Lung (tissue), 12 donors: ENCODE results near the gene KIF1B. TPM values are rescaled to one million over a fixed set of nuclear protein-coding genes. Genes with fewer than 3 reads are reported as not detected.

Experiments
- ATAC-seq: fragments of 200-7000 bp; cut with Tn5 transposase; one replicate; pipeline ENCODE4 v1.9.1; 2020; ENCODE audit warnings: moderate number of reproducible peaks; ENCODE audit not compliant: insufficient read depth, low FRiP score
- DNase-seq, 3 donors: peaks; one replicate each; pipeline ENCODE4 v3.0.0-alpha.2; 2013 to 2017
- H3K27ac ChIP-seq, 2 donors: one replicate each; pipeline ENCODE4 v1.5.1; 2013; ENCODE audit warnings: mild to moderate bottlenecking in 2 of 2, moderate library complexity in 2 of 2, control low read depth in 1 of 2, inconsistent platforms in 1 of 2, low read depth in 1 of 2, low read length in 1 of 2
- H3K27me3 ChIP-seq, 3 donors: one replicate each; pipeline ENCODE4 v1.5.1; 2013; ENCODE audit warnings: low read length in 2 of 3; ENCODE audit not compliant: control insufficient read depth in 3 of 3, insufficient read depth in 3 of 3
- H3K36me3 ChIP-seq, 4 donors: one replicate each; pipeline ENCODE4 v1.5.1; 2013; ENCODE audit warnings: low read length in 4 of 4, mild to moderate bottlenecking in 1 of 4, moderate library complexity in 1 of 4; ENCODE audit not compliant: control insufficient read depth in 4 of 4, insufficient read depth in 4 of 4
- H3K4me1 ChIP-seq, 5 donors: one replicate each; pipeline ENCODE4 v1.5.1; 2013; ENCODE audit warnings: low read length in 5 of 5, mild to moderate bottlenecking in 2 of 5, moderate library complexity in 1 of 5; ENCODE audit not compliant: control insufficient read depth in 5 of 5, insufficient read depth in 5 of 5
- H3K4me3 ChIP-seq: one replicate; pipeline ENCODE4 v1.5.1; 2013; ENCODE audit warnings: mild to moderate bottlenecking, control low read depth, moderate library complexity
- H3K9ac ChIP-seq, 2 donors: one replicate each; pipeline ENCODE4 v1.5.1; 2013; ENCODE audit warnings: low read length in 2 of 2, control low read depth in 1 of 2; ENCODE audit not compliant: insufficient read depth in 1 of 2
- H3K9me3 ChIP-seq, 4 donors: one replicate each; pipeline ENCODE4 v1.5.1; 2013; ENCODE audit warnings: low read length in 3 of 4, mild to moderate bottlenecking in 1 of 4, moderate library complexity in 1 of 4; ENCODE audit not compliant: control insufficient read depth in 4 of 4, insufficient read depth in 3 of 4
- WGBS, 2 donors: extraction: QIAGEN DNeasy Blood & Tissue Kit; methylation state at CpG; one replicate each; pipeline ENCODE4 v1.1.7; 2013; 5-methylcytosine and 5-hydroxymethylcytosine counted together
- polyA plus RNA-seq, 2 donors: library from polyadenylated mRNA; stranded (reverse); fragments of 200-250 nt; gene quantifications; one replicate each; pipeline ENCODE4 v1.2.1, GENCODE V29; 2013
- total RNA-seq, 2 donors: library from RNA; depleted of rRNA in 1 of 2; stranded (reverse); fragments of >200 nt in 1 of 2; gene quantifications; one replicate each; pipeline ENCODE4 v1.2.1, GENCODE V29; 2014 to 2021
- TF ChIP-seq, protein P1 (sequence below): IDR thresholded peaks from 2 replicates; pipeline ENCODE4 v1.5.1; 2012; ENCODE audit warnings: mild to moderate bottlenecking; ENCODE audit errors: control extremely low read depth, extremely low read depth
- donor health status: control.
- donor health status: control.
- donor health status: Bipolar disorder and iron deficiency.
- donor health status: healthy.
- donor health status: DM: yes; HTN: yes; CAD: no.

KIF1B gene
- total and polyA plus RNA-seq, 4 donors, result 9.7 to 64.0 (median 24.4) TPM

DNA sequence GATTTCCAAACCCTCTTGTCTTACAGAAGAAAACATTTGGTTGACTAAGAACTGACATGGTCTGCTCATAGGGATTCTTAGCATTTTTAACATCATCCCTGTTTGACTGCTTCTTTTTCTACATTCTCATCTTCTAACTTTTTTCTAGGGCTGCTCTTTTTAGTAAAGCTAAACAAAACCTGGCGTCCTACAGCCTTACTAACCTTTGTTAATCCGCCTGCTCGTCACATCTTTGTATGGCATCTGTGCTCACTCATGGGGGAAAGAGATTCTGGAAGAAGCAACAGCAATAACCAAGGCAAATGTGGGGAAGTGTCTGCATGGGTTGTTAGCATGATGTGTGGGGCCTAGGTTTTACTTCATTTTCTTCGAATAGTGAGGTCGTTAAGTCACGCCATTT is 92.0 kb downstream of the KIF1B start:
- 96 to 98% methylated on average over 6 of the region's 6 CpGs for WGBS, 2 donors
- TF ChIP-seq, protein P1, sequence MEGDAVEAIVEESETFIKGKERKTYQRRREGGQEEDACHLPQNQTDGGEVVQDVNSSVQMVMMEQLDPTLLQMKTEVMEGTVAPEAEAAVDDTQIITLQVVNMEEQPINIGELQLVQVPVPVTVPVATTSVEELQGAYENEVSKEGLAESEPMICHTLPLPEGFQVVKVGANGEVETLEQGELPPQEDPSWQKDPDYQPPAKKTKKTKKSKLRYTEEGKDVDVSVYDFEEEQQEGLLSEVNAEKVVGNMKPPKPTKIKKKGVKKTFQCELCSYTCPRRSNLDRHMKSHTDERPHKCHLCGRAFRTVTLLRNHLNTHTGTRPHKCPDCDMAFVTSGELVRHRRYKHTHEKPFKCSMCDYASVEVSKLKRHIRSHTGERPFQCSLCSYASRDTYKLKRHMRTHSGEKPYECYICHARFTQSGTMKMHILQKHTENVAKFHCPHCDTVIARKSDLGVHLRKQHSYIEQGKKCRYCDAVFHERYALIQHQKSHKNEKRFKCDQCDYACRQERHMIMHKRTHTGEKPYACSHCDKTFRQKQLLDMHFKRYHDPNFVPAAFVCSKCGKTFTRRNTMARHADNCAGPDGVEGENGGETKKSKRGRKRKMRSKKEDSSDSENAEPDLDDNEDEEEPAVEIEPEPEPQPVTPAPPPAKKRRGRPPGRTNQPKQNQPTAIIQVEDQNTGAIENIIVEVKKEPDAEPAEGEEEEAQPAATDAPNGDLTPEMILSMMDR, result no peak
- peaks cover 0 to 6% (median 0%) of the 10 kb centered on the region in 5 donors for H3K4me1 ChIP-seq
- ATAC-seq (no peak), DNase-seq (no peak)
- H3K4me3 ChIP-seq, result no peak overlapping the region
- H3K9ac ChIP-seq, result no peak overlapping the region
- no peak overlapping the region for H3K27ac ChIP-seq
- no peaks in the 10 kb centered on the region for H3K27me3 ChIP-seq
- H3K36me3 ChIP-seq, result peaks cover 16 to 21% (median 20%) of the 10 kb centered on the region in 4 donors
- H3K9me3 ChIP-seq, result no peaks in the 10 kb centered on the region

DNA sequence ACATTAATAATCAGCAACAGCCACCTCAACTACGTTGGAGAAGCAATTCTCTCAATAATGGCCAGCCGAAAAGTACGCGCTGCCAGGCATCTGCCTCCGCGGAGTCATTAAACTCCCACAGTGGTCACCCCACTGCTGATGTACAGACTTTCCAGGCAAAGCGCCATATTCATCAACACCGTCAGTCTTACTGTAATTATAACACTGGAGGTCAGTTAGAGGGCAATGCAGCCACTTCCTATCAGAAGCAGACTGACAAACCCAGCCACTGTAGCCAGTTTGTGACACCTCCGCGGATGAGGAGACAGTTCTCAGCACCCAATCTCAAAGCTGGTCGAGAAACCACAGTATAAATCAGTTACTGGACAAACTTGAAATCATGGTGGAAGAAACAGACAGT is 93.9 kb downstream of the KIF1B start:
- Histone ChIP-seq H3K36me3 (peaks cover 15 to 21% (median 17%) of the 10 kb centered on the region in 4 donors), H3K27me3 (no peaks in the 10 kb centered on the region), H3K4me1 (peaks cover 0 to 3% (median 0%) of the 10 kb centered on the region in 5 donors), H3K27ac (no peak overlapping the region), H3K9ac (no peak overlapping the region), H3K9me3 (no peaks in the 10 kb centered on the region), H3K4me3 (no peak overlapping the region)
- ATAC-seq (no peak), DNase-seq (no peak)
- TF ChIP-seq, protein P1, result no peak
- 92 to 95% methylated on average over 11 of the region's 11 CpGs for WGBS, 2 donors

DNA sequence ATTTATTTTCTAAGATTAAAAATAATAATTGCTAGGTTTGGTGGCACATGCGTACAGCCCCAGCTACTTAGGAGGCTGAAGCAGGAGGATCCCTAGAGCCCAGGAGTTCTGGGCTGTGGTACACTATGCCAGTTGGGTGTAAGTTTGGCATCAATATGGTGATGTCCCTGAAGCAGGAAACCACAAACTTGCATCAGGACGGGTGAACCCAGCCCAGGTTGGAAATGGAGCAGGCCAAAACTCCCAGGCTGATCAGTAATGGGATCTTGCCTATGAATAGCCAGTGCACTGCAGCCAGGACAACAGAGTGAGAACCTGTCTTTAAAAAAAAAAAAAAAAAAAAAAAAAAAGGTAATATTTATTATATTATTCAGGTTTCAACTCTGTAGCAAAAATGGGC is 96.1 kb downstream of the KIF1B start:
- H3K27ac ChIP-seq, result no peak overlapping the region
- 67 to 68% methylated on average over 2 of the region's 2 CpGs for WGBS, 2 donors
- DNase-seq, result no peak
- H3K36me3 ChIP-seq, result peaks cover 15 to 22% (median 17%) of the 10 kb centered on the region in 4 donors
- H3K9ac ChIP-seq, result no peak overlapping the region
- H3K9me3 ChIP-seq, result no peaks in the 10 kb centered on the region
- H3K27me3 ChIP-seq, result no peaks in the 10 kb centered on the region
- TF ChIP-seq, protein P1, result no peak
- H3K4me3 ChIP-seq, result no peak overlapping the region
- H3K4me1 ChIP-seq, result peaks cover 0 to 14% (median 0%) of the 10 kb centered on the region in 5 donors
- ATAC-seq, result no peak

DNA sequence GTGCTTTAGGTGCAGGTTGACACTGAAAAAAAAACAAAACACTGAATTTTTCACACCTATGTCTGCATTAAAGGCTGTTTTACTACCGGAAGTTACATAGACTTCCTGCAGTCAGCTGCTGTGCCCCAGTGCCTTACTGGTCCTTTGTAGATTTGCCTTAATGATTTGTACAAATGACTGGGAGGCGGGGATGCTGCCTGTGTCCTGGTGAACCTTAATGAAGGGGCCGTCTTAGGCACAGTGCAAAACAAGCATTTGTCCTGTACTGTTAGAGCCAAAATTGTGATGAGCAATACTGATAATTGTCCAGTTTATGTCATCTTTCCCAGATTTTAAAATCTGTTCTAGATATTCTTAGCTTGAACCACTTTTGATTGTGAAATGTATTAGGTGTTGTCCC is 97.6 kb downstream of the KIF1B start:
- H3K4me3 ChIP-seq, result no peak overlapping the region
- H3K27me3 ChIP-seq, result no peaks in the 10 kb centered on the region
- ATAC-seq (no peak), DNase-seq (no peak)
- 76 to 79% methylated on average over 3 of the region's 3 CpGs for WGBS, 2 donors
- peaks cover 0 to 14% (median 0%) of the 10 kb centered on the region in 5 donors for H3K4me1 ChIP-seq
- H3K27ac ChIP-seq, result no peak overlapping the region
- H3K9me3 ChIP-seq, result no peaks in the 10 kb centered on the region
- TF ChIP-seq, protein P1, result no peak
- peaks cover 14 to 20% (median 19%) of the 10 kb centered on the region in 4 donors for H3K36me3 ChIP-seq
- H3K9ac ChIP-seq, result no peak overlapping the region
